CD14-positive monocyte (primary cell): ENCODE data around the gene ARHGEF3. TPM values are rescaled to one million over a fixed set of nuclear protein-coding genes. Genes with fewer than 3 reads are reported as not detected.

Source experiments
- DNase-seq, 3 donors: peaks; one replicate each; pipeline ENCODE4 v3.0.0-alpha.2; 2011 to 2022
- H2AFZ ChIP-seq: 2 replicates; pipeline ENCODE4 v1.6.0; 2012; ENCODE audit warnings: mild to moderate bottlenecking, low read depth, low read length, inconsistent platforms; ENCODE audit not compliant: insufficient read depth, poor library complexity, severe bottlenecking
- H3K27ac ChIP-seq, 2 donors: 1 replicate in 1 of 2; 2 replicates in 1 of 2; pipeline ENCODE4 v1.5.1; 2012 to 2013; ENCODE audit warnings: low read length in 2 of 2, control low read depth in 1 of 2, inconsistent platforms in 1 of 2, low read depth in 1 of 2, mild to moderate bottlenecking in 1 of 2
- H3K27me3 ChIP-seq, 2 donors: one replicate each; pipeline versions ENCODE4 v1.6.0 to v1.6.1; 2011 to 2013; ENCODE audit warnings: low read length in 2 of 2; ENCODE audit not compliant: control insufficient read depth in 2 of 2, insufficient read depth in 2 of 2
- H3K36me3 ChIP-seq, 2 donors: replicated peaks in 1 of 2; 1 replicate in 1 of 2; 2 replicates in 1 of 2; pipeline versions ENCODE4 v1.5.1 to v1.6.1; 2012 to 2013; ENCODE audit warnings: low read length in 2 of 2, control low read depth in 1 of 2, inconsistent platforms in 1 of 2, mild to moderate bottlenecking in 1 of 2; ENCODE audit not compliant: insufficient read depth in 2 of 2, control insufficient read depth in 1 of 2
- H3K4me1 ChIP-seq, 2 donors: 1 replicate in 1 of 2; 2 replicates in 1 of 2; pipeline versions ENCODE4 v1.5.1 to v1.6.1; 2012 to 2013; ENCODE audit warnings: low read length in 2 of 2, control low read depth in 1 of 2, inconsistent platforms in 1 of 2, mild to moderate bottlenecking in 1 of 2, moderate library complexity in 1 of 2; ENCODE audit not compliant: insufficient read depth in 2 of 2, control insufficient read depth in 1 of 2
- H3K4me2 ChIP-seq: replicated peaks from 2 replicates; pipeline ENCODE3; 2012; ENCODE audit warnings: low read length, moderate library complexity, mild to moderate bottlenecking; ENCODE audit not compliant: poor library complexity, severe bottlenecking; ENCODE audit errors: extremely low read depth
- H3K4me3 ChIP-seq, 3 experiments: fragments of 200-600 bp in 1 of 3; sonication (generic) in 1 of 3; replicated peaks in 1 of 3; 1 replicate in 2 of 3; 2 replicates in 1 of 3; pipeline ENCODE4 v1.5.1; 2011 to 2013; ENCODE audit warnings: low read length in 3 of 3, mild to moderate bottlenecking in 3 of 3, control low read depth in 2 of 3, low read depth in 2 of 3, inconsistent platforms in 1 of 3, moderate library complexity in 1 of 3
- H3K79me2 ChIP-seq: 2 replicates; pipeline ENCODE4 v1.6.0; 2012; ENCODE audit warnings: mild to moderate bottlenecking, control low read depth, inconsistent platforms, low read length, moderate library complexity; ENCODE audit not compliant: insufficient read depth
- H3K9ac ChIP-seq: 2 replicates; pipeline ENCODE4 v1.6.0; 2017; ENCODE audit warnings: low read length, mild to moderate bottlenecking; ENCODE audit not compliant: insufficient read depth, poor library complexity, severe bottlenecking
- H3K9me3 ChIP-seq, 2 donors: replicated peaks in 1 of 2; 1 replicate in 1 of 2; 2 replicates in 1 of 2; pipeline versions ENCODE4 v1.5.1 to v1.6.1; 2012 to 2013; ENCODE audit warnings: low read length in 2 of 2, control low read depth in 1 of 2; ENCODE audit not compliant: control insufficient read depth in 1 of 2, insufficient read depth in 1 of 2
- H4K20me1 ChIP-seq: 2 replicates; pipeline ENCODE4 v1.6.0; 2012; ENCODE audit warnings: mild to moderate bottlenecking, low read length, control low read depth, moderate library complexity; ENCODE audit not compliant: insufficient read depth
- H3K27ac Mint-ChIP-seq, 7 donors: one replicate each; pipeline ENCODE4 v1.8.0; 2020; ENCODE audit warnings: mild to moderate bottlenecking in 7 of 7, mixed read lengths in 7 of 7, moderate library complexity in 6 of 7, inconsistent platforms in 2 of 7
- H3K27me3 Mint-ChIP-seq, 3 donors: one replicate each; pipeline ENCODE4 v1.8.0; 2021 to 2022; ENCODE audit warnings: low read depth in 3 of 3, mild to moderate bottlenecking in 3 of 3, mixed read lengths in 3 of 3, moderate library complexity in 3 of 3, inconsistent platforms in 1 of 3
- H3K36me3 Mint-ChIP-seq, 2 donors: one replicate each; pipeline ENCODE4 v1.8.0; 2020; ENCODE audit warnings: mixed read lengths in 2 of 2, inconsistent platforms in 1 of 2, mild to moderate bottlenecking in 1 of 2
- H3K4me1 Mint-ChIP-seq: one replicate; pipeline ENCODE4 v1.8.0; 2020; ENCODE audit warnings: mild to moderate bottlenecking, mixed read lengths
- H3K4me3 Mint-ChIP-seq, 2 donors: one replicate each; pipeline ENCODE4 v1.8.0; 2020; ENCODE audit warnings: mild to moderate bottlenecking in 2 of 2, mixed read lengths in 2 of 2, moderate library complexity in 1 of 2
- H3K9me3 Mint-ChIP-seq, 7 donors: one replicate each; pipeline ENCODE4 v1.8.0; 2020 to 2022; ENCODE audit warnings: mixed read lengths in 7 of 7, mild to moderate bottlenecking in 6 of 7, moderate library complexity in 6 of 7, inconsistent platforms in 2 of 7
- WGBS: methylation state at CpG from one replicate; pipeline ENCODE4 v1.1.5; 2013; ENCODE audit warnings: missing lambda C conversion rate; ENCODE audit not compliant: insufficient coverage; 5-methylcytosine and 5-hydroxymethylcytosine counted together
- intact Hi-C, 2 donors: fragments of 100-400 bp; cut with micrococcal nuclease; formaldehyde crosslinking; loops; one replicate each; pipeline versions ENCODE4 v1.15.0 to v1.15.1; 2023
- polyA plus RNA-seq, 3 donors: library from polyadenylated mRNA; depleted of rRNA in 1 of 3; unstranded in 2 of 3; stranded (reverse) in 1 of 3; fragments of 300-500 nt in 2 of 3; fragments of >200 nt in 1 of 3; fragmentation: Illumina TruSeq in 2 of 3; gene quantifications; 1 replicate in 2 of 3; 2 replicates in 1 of 3; pipeline ENCODE4 v1.2.3, GENCODE V29; 2012 to 2021
- TF ChIP-seq, protein P1 (sequence below): fragments of 200-600 bp; IDR thresholded peaks from one replicate; pipeline ENCODE4 v1.8.0; 2022; ENCODE audit warnings: antibody characterized with exemption, mild to moderate bottlenecking

The ARHGEF3 gene
- polyA plus RNA-seq, 3 donors: 22.6 to 29.5 (median 26.5) TPM

DNA sequence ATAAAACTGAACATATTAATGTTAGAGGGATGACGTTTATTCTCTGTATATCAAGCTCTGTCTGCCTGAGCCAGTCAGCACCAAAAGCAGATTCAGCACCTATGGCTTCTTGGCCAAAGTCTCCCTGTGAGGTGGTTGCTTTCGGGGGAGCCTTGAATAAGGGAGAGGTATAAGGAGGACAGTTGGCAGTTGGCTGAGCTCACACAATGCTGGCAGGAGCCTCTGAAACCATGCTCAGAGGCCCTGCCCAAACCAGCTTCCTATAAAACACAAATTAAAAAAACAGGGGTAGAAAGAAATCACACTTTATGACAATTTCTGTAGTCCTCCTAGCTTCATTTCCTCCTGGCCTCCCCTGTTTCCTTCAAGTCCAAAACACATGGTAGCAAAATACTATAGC is 18.8 kb downstream of the ARHGEF3 start:
- TF ChIP-seq, protein P1, sequence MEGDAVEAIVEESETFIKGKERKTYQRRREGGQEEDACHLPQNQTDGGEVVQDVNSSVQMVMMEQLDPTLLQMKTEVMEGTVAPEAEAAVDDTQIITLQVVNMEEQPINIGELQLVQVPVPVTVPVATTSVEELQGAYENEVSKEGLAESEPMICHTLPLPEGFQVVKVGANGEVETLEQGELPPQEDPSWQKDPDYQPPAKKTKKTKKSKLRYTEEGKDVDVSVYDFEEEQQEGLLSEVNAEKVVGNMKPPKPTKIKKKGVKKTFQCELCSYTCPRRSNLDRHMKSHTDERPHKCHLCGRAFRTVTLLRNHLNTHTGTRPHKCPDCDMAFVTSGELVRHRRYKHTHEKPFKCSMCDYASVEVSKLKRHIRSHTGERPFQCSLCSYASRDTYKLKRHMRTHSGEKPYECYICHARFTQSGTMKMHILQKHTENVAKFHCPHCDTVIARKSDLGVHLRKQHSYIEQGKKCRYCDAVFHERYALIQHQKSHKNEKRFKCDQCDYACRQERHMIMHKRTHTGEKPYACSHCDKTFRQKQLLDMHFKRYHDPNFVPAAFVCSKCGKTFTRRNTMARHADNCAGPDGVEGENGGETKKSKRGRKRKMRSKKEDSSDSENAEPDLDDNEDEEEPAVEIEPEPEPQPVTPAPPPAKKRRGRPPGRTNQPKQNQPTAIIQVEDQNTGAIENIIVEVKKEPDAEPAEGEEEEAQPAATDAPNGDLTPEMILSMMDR: no peak
- peak overlapping the region; percentile 33 for H3K9ac ChIP-seq
- intact Hi-C loops: no loop called here
- Mint-ChIP-seq H3K9me3 (peaks cover 0 to 3% (median 0%) of the 10 kb centered on the region in 7 donors), H3K4me1 (peaks cover 81% of the 10 kb centered on the region), H3K27me3 (peaks cover 0 to 2% (median 0%) of the 10 kb centered on the region in 3 donors), H3K27ac (peak overlapping the region; percentile 93 to 95 (median 94)), H3K36me3 (peaks cover 12 to 18% of the 10 kb centered on the region in 2 donors), H3K4me3 (peak overlapping the region; percentile 10 to 54)
- peak overlapping the region; percentile 66 for H3K4me2 ChIP-seq
- H3K27me3 ChIP-seq: no peaks in the 10 kb centered on the region
- DNase-seq: no peak
- H3K4me3 ChIP-seq: peak overlapping the region in 1 of 3 experiments; percentile 63
- no peaks in the 10 kb centered on the region for H4K20me1 ChIP-seq
- H3K4me1 ChIP-seq: peaks cover 72 to 94% of the 10 kb centered on the region in 2 donors
- peaks cover 75% of the 10 kb centered on the region for H3K79me2 ChIP-seq
- peak overlapping the region; percentile 81 to 88 for H3K27ac ChIP-seq
- whole genome bisulfite sequencing: 20% methylated on average over 1 of the region's 2 CpGs
- peak overlapping the region; percentile 62 for H2AFZ ChIP-seq
- H3K9me3 ChIP-seq: no peaks in the 10 kb centered on the region
- no peaks in the 10 kb centered on the region for H3K36me3 ChIP-seq

DNA sequence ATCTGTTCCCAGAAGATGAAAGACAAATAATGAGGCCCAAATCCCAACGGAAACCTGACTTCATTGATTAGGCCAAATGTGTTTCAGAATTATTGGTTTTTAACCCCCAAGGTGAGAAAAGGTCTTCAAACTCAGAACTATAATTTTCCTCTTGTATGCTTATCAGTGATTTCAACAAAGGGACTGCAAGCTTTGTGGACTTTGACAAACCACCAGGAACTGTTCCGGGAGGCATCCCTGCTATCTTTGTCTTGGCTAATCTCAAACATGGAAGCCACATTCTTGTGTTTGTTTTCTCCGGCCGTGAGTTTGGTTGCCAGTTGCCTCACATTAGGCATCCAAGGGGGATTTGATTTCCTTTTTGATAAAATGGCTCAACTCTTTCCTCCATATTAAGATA is 19.5 kb downstream of the ARHGEF3 start:
- peak overlapping the region; percentile 81 to 88 for H3K27ac ChIP-seq
- H3K4me3 ChIP-seq: peak overlapping the region in 1 of 3 experiments; percentile 63
- H3K4me3 Mint-ChIP-seq: no peak overlapping the region
- H3K36me3 ChIP-seq: no peaks in the 10 kb centered on the region
- H3K4me1 ChIP-seq: peaks cover 71 to 92% of the 10 kb centered on the region in 2 donors
- peaks cover 4% of the 10 kb centered on the region for H4K20me1 ChIP-seq
- H3K4me1 Mint-ChIP-seq: peaks cover 79% of the 10 kb centered on the region
- intact Hi-C loops: no loop called here
- peaks cover 0 to 2% (median 0%) of the 10 kb centered on the region in 3 donors for H3K27me3 Mint-ChIP-seq
- peak overlapping the region; percentile 93 to 95 (median 94) for H3K27ac Mint-ChIP-seq
- no peak overlapping the region for H3K9ac ChIP-seq
- WGBS: 86% methylated on average over 1 of the region's 4 CpGs
- TF ChIP-seq, protein P1: no peak
- no peak overlapping the region for H3K4me2 ChIP-seq
- H3K27me3 ChIP-seq: no peaks in the 10 kb centered on the region
- H3K9me3 ChIP-seq: no peaks in the 10 kb centered on the region
- peaks cover 73% of the 10 kb centered on the region for H3K79me2 ChIP-seq
- DNase-seq: no peak
- H3K9me3 Mint-ChIP-seq: peaks cover 0 to 3% (median 0%) of the 10 kb centered on the region in 7 donors
- H3K36me3 Mint-ChIP-seq: peaks cover 12 to 18% of the 10 kb centered on the region in 2 donors
- no peak overlapping the region for H2AFZ ChIP-seq
